Measurements from ENCODE around the gene CFAP141. TPM values are rescaled to one million over a fixed set of nuclear protein-coding genes. Genes with fewer than 3 reads are reported as not detected.

The CFAP141 gene
- total RNA-seq, 4 donors from 2014 or later = not detected

GRCh38 chr1:154186177-154186576 lies 20.0 kb downstream of the CFAP141 start:
- no peaks in the 10 kb centered on the region for H3K27me3 ChIP-seq
- no peaks in the 10 kb centered on the region for H3K9me3 ChIP-seq
- no peak for DNase-seq (ENCODE audit: low spot score in 2 of 2)
- no peaks in the 10 kb centered on the region for H3K36me3 ChIP-seq
- no peak overlapping the region for H3K4me3 ChIP-seq
- peak in 1 of 2 donors; percentile 38 for TF ChIP-seq CTCF (IDR thresholded peaks at IDR 0.05)
- no peak for TF ChIP-seq POLR2AphosphoS5 (IDR thresholded peaks at IDR 0.05)
- H3K27ac ChIP-seq = no peak overlapping the region
- peaks cover 17% of the 10 kb centered on the region for H3K4me1 ChIP-seq
- 62% methylated on average over 1 of the region's 1 CpG for WGBS

- H3K27ac ChIP-seq = peak overlapping the region; percentile 87
- H3K27me3 ChIP-seq = no peaks in the 10 kb centered on the region
- peaks cover 45% of the 10 kb centered on the region for H3K4me1 ChIP-seq
- DNase-seq (ENCODE audit: low spot score in 2 of 2) = peak; percentile 97 to 98
- WGBS = 7% methylated on average over 28 of the region's 41 CpGs
- H3K4me3 ChIP-seq = peak overlapping the region; percentile 73
- no peaks in the 10 kb centered on the region for H3K9me3 ChIP-seq
- TF ChIP-seq POLR2AphosphoS5 (IDR thresholded peaks at IDR 0.05) (peak in 2 of 3 donors; percentile 94), CTCF (IDR thresholded peaks at IDR 0.05) (no peak), POLR2A (IDR thresholded peaks at IDR 0.05) (peak; percentile 50 to 97), EP300 (IDR thresholded peaks at IDR 0.05) (peak; percentile 16)
- H3K36me3 ChIP-seq = no peaks in the 10 kb centered on the region
Observed at GRCh38 chr1:154183046-154183915, 22.9 kb downstream of the CFAP141 start.

GRCh38 chr1:154182344-154183045 lies 23.6 kb downstream of the CFAP141 start:
- Histone ChIP-seq H3K27ac (peak overlapping the region; percentile 87), H3K27me3 (no peaks in the 10 kb centered on the region), H3K36me3 (no peaks in the 10 kb centered on the region), H3K4me3 (peak overlapping the region; percentile 73), H3K4me1 (peaks cover 53% of the 10 kb centered on the region), H3K9me3 (no peaks in the 10 kb centered on the region)
- under 1% methylated on average over 35 of the region's 35 CpGs for WGBS
- peak; percentile 83 to 86 for DNase-seq (ENCODE audit: low spot score in 2 of 2)
- TF ChIP-seq EP300 (IDR thresholded peaks at IDR 0.05) (no peak), CTCF (IDR thresholded peaks at IDR 0.05) (no peak), POLR2A (IDR thresholded peaks at IDR 0.05) (peak in 1 of 2 donors; percentile 25)

- Histone ChIP-seq H3K9me3 (no peaks in the 10 kb centered on the region), H3K4me1 (peaks cover 56% of the 10 kb centered on the region), H3K36me3 (no peaks in the 10 kb centered on the region), H3K27ac (peak overlapping the region; percentile 87), H3K27me3 (no peaks in the 10 kb centered on the region), H3K4me3 (peak overlapping the region; percentile 73)
- WGBS = 0% methylated on average over 6 of the region's 6 CpGs
- no peak for DNase-seq (ENCODE audit: low spot score in 2 of 2)
- peak in 1 of 3 donors; percentile 24 for TF ChIP-seq POLR2AphosphoS5 (IDR thresholded peaks at IDR 0.05)
- no peak for TF ChIP-seq POLR2A (IDR thresholded peaks at IDR 0.05)
Observed at GRCh38 chr1:154181944-154182343, 24.2 kb downstream of the CFAP141 start.

GRCh38 chr1:154179946-154180687 lies 26.0 kb downstream of the CFAP141 start:
- no peak for DNase-seq (ENCODE audit: low spot score in 2 of 2)
- Histone ChIP-seq H3K27ac (no peak overlapping the region), H3K9me3 (no peaks in the 10 kb centered on the region), H3K36me3 (no peaks in the 10 kb centered on the region), H3K4me1 (peaks cover 68% of the 10 kb centered on the region), H3K27me3 (no peaks in the 10 kb centered on the region), H3K4me3 (peak overlapping the region; percentile 73)
- TF ChIP-seq POLR2AphosphoS5 (IDR thresholded peaks at IDR 0.05) (no peak), CTCF (IDR thresholded peaks at IDR 0.05) (no peak), POLR2A (IDR thresholded peaks at IDR 0.05) (no peak), EP300 (IDR thresholded peaks at IDR 0.05) (no peak)
- WGBS = 59% methylated on average over 3 of the region's 3 CpGs

All from suprapubic skin (tissue), 4 donors.